WTC11 (cell line): ENCODE measurements around the gene PARD3B. TPM values are rescaled to one million over a fixed set of nuclear protein-coding genes. Genes with fewer than 3 reads are reported as not detected.
A peak's percentile ranks its signal among the peaks of the same experiment; 100 is the strongest.

Experiments
- CBFB ChIP-seq: sonication (generic); formaldehyde crosslinking; IDR thresholded peaks from 2 replicates; pipeline ENCODE4 v1.8.1; 2022; ENCODE audit warnings: mild to moderate bottlenecking, low read depth, missing genetic modification reagents
- CREB1 ChIP-seq: sonication (generic); formaldehyde crosslinking; IDR thresholded peaks from 2 replicates; pipeline ENCODE4 v1.8.0; 2023; ENCODE audit warnings: mild to moderate bottlenecking, missing genetic modification reagents
- CTCF ChIP-seq: fragments of 200-600 bp; IDR thresholded peaks from 2 replicates; pipeline ENCODE4 v1.8.0; 2022; ENCODE audit warnings: antibody characterized with exemption
- E2F4 ChIP-seq: sonication (generic); formaldehyde crosslinking; IDR thresholded peaks from 2 replicates; pipeline ENCODE4 v1.8.1; 2022; ENCODE audit warnings: low read depth, mild to moderate bottlenecking, moderate library complexity, missing genetic modification reagents, borderline replicate concordance
- ELF4 ChIP-seq: sonication (generic); formaldehyde crosslinking; IDR thresholded peaks from 2 replicates; pipeline ENCODE4 v1.8.1; 2022; ENCODE audit warnings: low read depth, mild to moderate bottlenecking, moderate library complexity, missing genetic modification reagents
- EMX1 ChIP-seq: fragments of 250-450 bp; sonication (Bioruptor Pico); IDR thresholded peaks from 2 replicates; pipeline ENCODE4 v1.8.0; 2021; ENCODE audit warnings: mild to moderate bottlenecking
- FOXJ3 ChIP-seq: sonication (generic); formaldehyde crosslinking; IDR thresholded peaks from 2 replicates; pipeline ENCODE4 v1.9.0; 2021; ENCODE audit warnings: missing genetic modification reagents, mild to moderate bottlenecking, borderline replicate concordance
- HMGA2 ChIP-seq: fragments of 250-450 bp; sonication (Bioruptor Pico); IDR thresholded peaks from 2 replicates; pipeline ENCODE4 v1.4.0; 2021; ENCODE audit warnings: mild to moderate bottlenecking, moderate library complexity
- MXD4 ChIP-seq: fragments of 250-450 bp; sonication (Bioruptor Pico); IDR thresholded peaks from 2 replicates; pipeline ENCODE4 v1.8.0; 2021; ENCODE audit warnings: mild to moderate bottlenecking, moderate library complexity, borderline replicate concordance
- NFATC4 ChIP-seq: fragments of 250-450 bp; sonication (Bioruptor Pico); IDR thresholded peaks from 2 replicates; pipeline ENCODE4 v1.9.0; 2021; ENCODE audit warnings: mild to moderate bottlenecking
- NFE2L1 ChIP-seq: sonication (generic); formaldehyde crosslinking; IDR thresholded peaks from 2 replicates; pipeline ENCODE4 v1.8.1; 2023; ENCODE audit warnings: missing genetic modification reagents
- NR2C2 ChIP-seq: sonication (generic); formaldehyde crosslinking; IDR thresholded peaks from 2 replicates; pipeline ENCODE4 v1.8.0; 2022; ENCODE audit warnings: mild to moderate bottlenecking, missing genetic modification reagents
- NR3C1 ChIP-seq: sonication (generic); formaldehyde crosslinking; conservative IDR thresholded peaks from 2 replicates; pipeline ENCODE4 v1.8.1; 2023; ENCODE audit warnings: low read depth, mild to moderate bottlenecking, missing genetic modification reagents
- SOX15 ChIP-seq: fragments of 250-450 bp; sonication (Bioruptor Pico); IDR thresholded peaks from 2 replicates; pipeline ENCODE4 v1.9.0; 2021; ENCODE audit warnings: mild to moderate bottlenecking
- STAT6 ChIP-seq: sonication (generic); formaldehyde crosslinking; conservative IDR thresholded peaks from 2 replicates; pipeline ENCODE4 v1.8.1; 2023; ENCODE audit warnings: mild to moderate bottlenecking, low read depth, missing genetic modification reagents, moderate library complexity
- TEAD1 ChIP-seq: sonication (generic); formaldehyde crosslinking; IDR thresholded peaks from 2 replicates; pipeline ENCODE4 v1.8.0; 2022; ENCODE audit warnings: mild to moderate bottlenecking, missing genetic modification reagents
- ZBTB21 ChIP-seq: sonication (generic); formaldehyde crosslinking; IDR thresholded peaks from 2 replicates; pipeline ENCODE4 v1.8.1; 2023; ENCODE audit warnings: mild to moderate bottlenecking, missing genetic modification reagents, borderline replicate concordance
- ZNF219 ChIP-seq: sonication (generic); formaldehyde crosslinking; IDR thresholded peaks from 2 replicates; pipeline ENCODE4 v1.8.0; 2023; ENCODE audit warnings: missing genetic modification reagents, mild to moderate bottlenecking, borderline replicate concordance
- ZNF396 ChIP-seq: fragments of 250-450 bp; sonication (Bioruptor Pico); IDR thresholded peaks from 2 replicates; pipeline ENCODE4 v1.8.0; 2021; ENCODE audit warnings: mild to moderate bottlenecking, moderate library complexity, borderline replicate concordance
- ZNF416 ChIP-seq: fragments of 250-450 bp; sonication (Bioruptor Pico); IDR thresholded peaks from 2 replicates; pipeline ENCODE4 v1.9.0; 2021; ENCODE audit warnings: mild to moderate bottlenecking, inconsistent platforms
- ZNF423 ChIP-seq: fragments of 250-450 bp; sonication (Bioruptor Pico); IDR thresholded peaks from 2 replicates; pipeline ENCODE4 v2.1.2; 2022; ENCODE audit warnings: mild to moderate bottlenecking, moderate library complexity
- total RNA-seq: library from RNA; stranded (reverse); gene quantifications from 3 replicates; pipeline ENCODE4 v1.2.3, GENCODE V29; 2021
- TF ChIP-seq, protein P1 (sequence below): sonication (generic); formaldehyde crosslinking; IDR thresholded peaks from 2 replicates; pipeline ENCODE4 v1.8.1; 2023; ENCODE audit warnings: mild to moderate bottlenecking, missing genetic modification reagents, moderate library complexity
- TF ChIP-seq, protein P2 (sequence below): sonication (generic); formaldehyde crosslinking; IDR thresholded peaks from 2 replicates; pipeline ENCODE4 v1.8.0; 2023; ENCODE audit warnings: missing genetic modification reagents
- TF ChIP-seq, protein P3 (sequence below): sonication (generic); formaldehyde crosslinking; IDR thresholded peaks from 2 replicates; pipeline ENCODE4 v1.8.0; 2022; ENCODE audit warnings: mild to moderate bottlenecking, missing genetic modification reagents
- TF ChIP-seq, protein P4 (sequence below): sonication (generic); formaldehyde crosslinking; IDR thresholded peaks from 2 replicates; pipeline ENCODE4 v1.8.0; 2022; ENCODE audit warnings: mild to moderate bottlenecking, missing genetic modification reagents
- TF ChIP-seq, protein P5 (sequence below): sonication (generic); formaldehyde crosslinking; IDR thresholded peaks from 2 replicates; pipeline ENCODE4 v1.8.0; 2023; ENCODE audit warnings: mild to moderate bottlenecking, missing genetic modification reagents
- TF ChIP-seq, protein P6 (sequence below): fragments of 250-450 bp; sonication (Bioruptor Pico); IDR thresholded peaks from 2 replicates; pipeline ENCODE4 v2.1.2; 2022; ENCODE audit warnings: mild to moderate bottlenecking, moderate library complexity

Gene PARD3B
- total RNA-seq, 1 experiment from 2014 or later = 5.6 TPM

GRCh38 chr2:205482399-205483081, 937.3 kb downstream of the PARD3B start (continued):
- TF ChIP-seq, protein P1, sequence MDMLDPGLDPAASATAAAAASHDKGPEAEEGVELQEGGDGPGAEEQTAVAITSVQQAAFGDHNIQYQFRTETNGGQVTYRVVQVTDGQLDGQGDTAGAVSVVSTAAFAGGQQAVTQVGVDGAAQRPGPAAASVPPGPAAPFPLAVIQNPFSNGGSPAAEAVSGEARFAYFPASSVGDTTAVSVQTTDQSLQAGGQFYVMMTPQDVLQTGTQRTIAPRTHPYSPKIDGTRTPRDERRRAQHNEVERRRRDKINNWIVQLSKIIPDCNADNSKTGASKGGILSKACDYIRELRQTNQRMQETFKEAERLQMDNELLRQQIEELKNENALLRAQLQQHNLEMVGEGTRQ (CRISPR knock-in tag) = peak; percentile 11; the same call in 1 of the 2 replicates
- TF ChIP-seq ZNF396 (CRISPR knock-in tag) = no peak
- TF ChIP-seq, protein P2, sequence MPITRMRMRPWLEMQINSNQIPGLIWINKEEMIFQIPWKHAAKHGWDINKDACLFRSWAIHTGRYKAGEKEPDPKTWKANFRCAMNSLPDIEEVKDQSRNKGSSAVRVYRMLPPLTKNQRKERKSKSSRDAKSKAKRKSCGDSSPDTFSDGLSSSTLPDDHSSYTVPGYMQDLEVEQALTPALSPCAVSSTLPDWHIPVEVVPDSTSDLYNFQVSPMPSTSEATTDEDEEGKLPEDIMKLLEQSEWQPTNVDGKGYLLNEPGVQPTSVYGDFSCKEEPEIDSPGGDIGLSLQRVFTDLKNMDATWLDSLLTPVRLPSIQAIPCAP (CRISPR knock-in tag) = no peak
- TF ChIP-seq ZBTB21 (CRISPR knock-in tag) = peak; percentile 55; the same call in 1 of the 2 replicates
- no peak for TF ChIP-seq NR2C2
- TF ChIP-seq CBFB (CRISPR knock-in tag) = no peak
- TF ChIP-seq NFATC4 (CRISPR knock-in tag) = no peak
- TF ChIP-seq CTCF = no peak
- no peak for TF ChIP-seq STAT6 (CRISPR knock-in tag)
- TF ChIP-seq SOX15 (CRISPR knock-in tag) = no peak
- TF ChIP-seq, protein P3, sequence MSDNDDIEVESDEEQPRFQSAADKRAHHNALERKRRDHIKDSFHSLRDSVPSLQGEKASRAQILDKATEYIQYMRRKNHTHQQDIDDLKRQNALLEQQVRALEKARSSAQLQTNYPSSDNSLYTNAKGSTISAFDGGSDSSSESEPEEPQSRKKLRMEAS (CRISPR knock-in tag) = no peak
- TF ChIP-seq, protein P4, sequence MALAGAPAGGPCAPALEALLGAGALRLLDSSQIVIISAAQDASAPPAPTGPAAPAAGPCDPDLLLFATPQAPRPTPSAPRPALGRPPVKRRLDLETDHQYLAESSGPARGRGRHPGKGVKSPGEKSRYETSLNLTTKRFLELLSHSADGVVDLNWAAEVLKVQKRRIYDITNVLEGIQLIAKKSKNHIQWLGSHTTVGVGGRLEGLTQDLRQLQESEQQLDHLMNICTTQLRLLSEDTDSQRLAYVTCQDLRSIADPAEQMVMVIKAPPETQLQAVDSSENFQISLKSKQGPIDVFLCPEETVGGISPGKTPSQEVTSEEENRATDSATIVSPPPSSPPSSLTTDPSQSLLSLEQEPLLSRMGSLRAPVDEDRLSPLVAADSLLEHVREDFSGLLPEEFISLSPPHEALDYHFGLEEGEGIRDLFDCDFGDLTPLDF (CRISPR knock-in tag) = no peak
- TF ChIP-seq HMGA2 (CRISPR knock-in tag) = no peak
- no peak for TF ChIP-seq ZNF416 (CRISPR knock-in tag)
- no peak for TF ChIP-seq NFE2L1 (CRISPR knock-in tag)
- no peak for TF ChIP-seq MXD4
- no peak for TF ChIP-seq ZNF219 (CRISPR knock-in tag)
- TF ChIP-seq, protein P5, sequence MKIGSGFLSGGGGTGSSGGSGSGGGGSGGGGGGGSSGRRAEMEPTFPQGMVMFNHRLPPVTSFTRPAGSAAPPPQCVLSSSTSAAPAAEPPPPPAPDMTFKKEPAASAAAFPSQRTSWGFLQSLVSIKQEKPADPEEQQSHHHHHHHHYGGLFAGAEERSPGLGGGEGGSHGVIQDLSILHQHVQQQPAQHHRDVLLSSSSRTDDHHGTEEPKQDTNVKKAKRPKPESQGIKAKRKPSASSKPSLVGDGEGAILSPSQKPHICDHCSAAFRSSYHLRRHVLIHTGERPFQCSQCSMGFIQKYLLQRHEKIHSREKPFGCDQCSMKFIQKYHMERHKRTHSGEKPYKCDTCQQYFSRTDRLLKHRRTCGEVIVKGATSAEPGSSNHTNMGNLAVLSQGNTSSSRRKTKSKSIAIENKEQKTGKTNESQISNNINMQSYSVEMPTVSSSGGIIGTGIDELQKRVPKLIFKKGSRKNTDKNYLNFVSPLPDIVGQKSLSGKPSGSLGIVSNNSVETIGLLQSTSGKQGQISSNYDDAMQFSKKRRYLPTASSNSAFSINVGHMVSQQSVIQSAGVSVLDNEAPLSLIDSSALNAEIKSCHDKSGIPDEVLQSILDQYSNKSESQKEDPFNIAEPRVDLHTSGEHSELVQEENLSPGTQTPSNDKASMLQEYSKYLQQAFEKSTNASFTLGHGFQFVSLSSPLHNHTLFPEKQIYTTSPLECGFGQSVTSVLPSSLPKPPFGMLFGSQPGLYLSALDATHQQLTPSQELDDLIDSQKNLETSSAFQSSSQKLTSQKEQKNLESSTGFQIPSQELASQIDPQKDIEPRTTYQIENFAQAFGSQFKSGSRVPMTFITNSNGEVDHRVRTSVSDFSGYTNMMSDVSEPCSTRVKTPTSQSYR (CRISPR knock-in tag) = peak; percentile 60; the same call in 1 of the 2 replicates
- TF ChIP-seq, protein P6, sequence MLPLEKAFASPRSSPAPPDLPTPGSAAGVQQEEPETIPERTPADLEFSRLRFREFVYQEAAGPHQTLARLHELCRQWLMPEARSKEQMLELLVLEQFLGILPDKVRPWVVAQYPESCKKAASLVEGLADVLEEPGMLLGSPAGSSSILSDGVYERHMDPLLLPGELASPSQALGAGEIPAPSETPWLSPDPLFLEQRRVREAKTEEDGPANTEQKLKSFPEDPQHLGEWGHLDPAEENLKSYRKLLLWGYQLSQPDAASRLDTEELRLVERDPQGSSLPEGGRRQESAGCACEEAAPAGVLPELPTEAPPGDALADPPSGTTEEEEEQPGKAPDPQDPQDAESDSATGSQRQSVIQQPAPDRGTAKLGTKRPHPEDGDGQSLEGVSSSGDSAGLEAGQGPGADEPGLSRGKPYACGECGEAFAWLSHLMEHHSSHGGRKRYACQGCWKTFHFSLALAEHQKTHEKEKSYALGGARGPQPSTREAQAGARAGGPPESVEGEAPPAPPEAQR (CRISPR knock-in tag) = no peak
- TF ChIP-seq CREB1 = no peak
- no peak for TF ChIP-seq ELF4 (CRISPR knock-in tag)
- TF ChIP-seq ZNF423 (CRISPR knock-in tag) = peak; percentile 81
- no peak for TF ChIP-seq FOXJ3 (CRISPR knock-in tag)
- TF ChIP-seq EMX1 (CRISPR knock-in tag) = no peak
- TF ChIP-seq NR3C1 (CRISPR knock-in tag) = no peak
- TF ChIP-seq E2F4 = no peak
- TF ChIP-seq TEAD1 (CRISPR knock-in tag) = peak; percentile 50; the same call in 1 of the 2 replicates
